GM12872 (cell line): Measurements from ENCODE around the gene NRP2.

Experiments
- TF ChIP-seq, protein P1 (sequence below): IDR thresholded peaks from 3 replicates; pipeline ENCODE4 v1.5.1; 2011; ENCODE audit warnings: low read depth, mild to moderate bottlenecking, low read length, moderate library complexity; ENCODE audit not compliant: insufficient read depth

Gene NRP2

DNA sequence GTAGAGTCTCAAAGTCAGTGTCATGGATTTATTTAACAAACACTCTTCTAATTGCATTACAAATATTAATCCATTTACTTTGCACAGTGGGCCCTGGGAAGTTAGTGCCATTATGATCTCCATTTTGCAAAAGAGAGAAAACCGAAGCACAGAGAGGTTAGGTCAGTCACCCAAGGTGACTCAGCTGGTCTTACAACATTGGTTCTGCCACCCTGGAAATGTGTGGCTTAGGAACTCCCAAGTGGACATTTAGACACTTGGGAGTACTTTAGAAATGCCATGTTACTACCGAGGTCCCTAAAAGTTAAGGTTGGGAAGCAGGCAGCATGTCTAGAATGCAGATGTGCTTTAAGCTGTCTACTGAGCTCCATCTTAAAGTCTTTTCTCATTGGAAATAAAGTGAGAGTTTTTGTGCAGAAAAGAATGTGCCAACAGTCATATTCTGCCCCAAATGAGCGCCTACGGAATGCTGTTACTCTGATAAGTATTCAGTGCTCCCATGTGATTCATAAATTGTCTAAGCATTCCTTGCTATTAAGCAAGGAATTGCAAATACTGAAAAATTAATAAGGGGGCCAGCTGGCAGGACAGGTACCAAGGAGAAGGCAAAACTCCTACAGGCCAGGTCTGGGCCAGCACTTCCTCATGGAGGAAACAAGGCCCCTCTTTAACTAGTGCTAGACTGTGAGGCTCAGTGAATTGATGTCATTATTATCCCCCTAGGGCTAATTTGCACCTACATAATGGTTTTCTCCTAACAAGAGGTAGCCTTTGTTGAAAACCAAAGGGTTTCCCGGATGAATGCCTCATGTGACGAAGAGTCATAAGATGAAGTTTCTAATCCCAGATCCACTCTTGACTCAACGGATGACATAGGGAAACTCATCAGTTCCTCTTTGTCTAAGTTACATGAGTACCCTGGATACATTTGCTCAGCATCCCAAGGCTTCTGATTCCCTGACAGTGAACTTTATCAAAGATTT is 16.3 kb downstream of the NRP2 start:
- TF ChIP-seq, protein P1, sequence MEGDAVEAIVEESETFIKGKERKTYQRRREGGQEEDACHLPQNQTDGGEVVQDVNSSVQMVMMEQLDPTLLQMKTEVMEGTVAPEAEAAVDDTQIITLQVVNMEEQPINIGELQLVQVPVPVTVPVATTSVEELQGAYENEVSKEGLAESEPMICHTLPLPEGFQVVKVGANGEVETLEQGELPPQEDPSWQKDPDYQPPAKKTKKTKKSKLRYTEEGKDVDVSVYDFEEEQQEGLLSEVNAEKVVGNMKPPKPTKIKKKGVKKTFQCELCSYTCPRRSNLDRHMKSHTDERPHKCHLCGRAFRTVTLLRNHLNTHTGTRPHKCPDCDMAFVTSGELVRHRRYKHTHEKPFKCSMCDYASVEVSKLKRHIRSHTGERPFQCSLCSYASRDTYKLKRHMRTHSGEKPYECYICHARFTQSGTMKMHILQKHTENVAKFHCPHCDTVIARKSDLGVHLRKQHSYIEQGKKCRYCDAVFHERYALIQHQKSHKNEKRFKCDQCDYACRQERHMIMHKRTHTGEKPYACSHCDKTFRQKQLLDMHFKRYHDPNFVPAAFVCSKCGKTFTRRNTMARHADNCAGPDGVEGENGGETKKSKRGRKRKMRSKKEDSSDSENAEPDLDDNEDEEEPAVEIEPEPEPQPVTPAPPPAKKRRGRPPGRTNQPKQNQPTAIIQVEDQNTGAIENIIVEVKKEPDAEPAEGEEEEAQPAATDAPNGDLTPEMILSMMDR: no peak

- TF ChIP-seq, protein P1: no peak
Measured at GRCh38 chr2:205699515-205700289, 17.4 kb downstream of the NRP2 start.

DNA sequence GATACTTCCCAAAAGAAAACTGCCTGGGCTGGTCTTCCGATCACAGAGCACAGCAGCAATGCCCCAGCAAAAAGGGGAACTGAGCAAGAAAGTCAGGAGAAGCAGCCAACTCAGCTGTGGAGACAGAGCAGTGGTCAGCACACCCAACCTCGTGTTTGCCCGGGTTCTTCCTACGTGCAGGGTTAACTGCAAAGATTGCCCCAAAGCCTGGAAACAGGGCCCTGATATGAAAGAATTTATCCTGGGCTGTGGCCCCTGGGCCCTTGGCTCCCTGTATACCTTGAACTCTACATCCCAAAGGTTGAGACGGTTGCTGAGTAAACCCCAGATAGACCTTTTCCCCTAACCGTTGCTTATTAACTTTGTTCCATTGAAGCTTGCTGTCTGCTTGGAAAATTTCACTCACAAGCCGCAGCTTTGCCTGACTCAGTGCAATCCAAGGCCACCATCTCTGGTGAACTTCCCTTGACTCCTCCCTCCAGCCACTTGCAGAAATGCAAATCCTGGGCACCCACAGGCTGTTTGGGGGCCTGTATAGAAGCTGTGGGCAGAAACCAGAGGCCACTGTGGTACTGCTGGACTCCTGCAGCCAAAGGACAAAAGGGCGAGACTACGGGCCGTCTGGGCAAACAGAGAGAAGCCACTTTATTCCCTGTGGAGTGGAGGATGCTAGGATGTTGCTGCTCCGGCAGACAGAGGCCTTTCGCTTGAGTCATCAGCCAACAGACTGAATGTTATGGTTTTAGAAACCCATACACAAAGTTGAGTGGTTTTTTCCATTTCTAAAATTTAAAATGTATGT is 18.2 kb downstream of the NRP2 start:
- TF ChIP-seq, protein P1: no peak

- TF ChIP-seq, protein P1: no peak
Measured at GRCh38 chr2:205701509-205701908, 19.2 kb downstream of the NRP2 start.

- TF ChIP-seq, protein P1: no peak
Measured at GRCh38 chr2:205702576-205702975, 20.3 kb downstream of the NRP2 start.

DNA sequence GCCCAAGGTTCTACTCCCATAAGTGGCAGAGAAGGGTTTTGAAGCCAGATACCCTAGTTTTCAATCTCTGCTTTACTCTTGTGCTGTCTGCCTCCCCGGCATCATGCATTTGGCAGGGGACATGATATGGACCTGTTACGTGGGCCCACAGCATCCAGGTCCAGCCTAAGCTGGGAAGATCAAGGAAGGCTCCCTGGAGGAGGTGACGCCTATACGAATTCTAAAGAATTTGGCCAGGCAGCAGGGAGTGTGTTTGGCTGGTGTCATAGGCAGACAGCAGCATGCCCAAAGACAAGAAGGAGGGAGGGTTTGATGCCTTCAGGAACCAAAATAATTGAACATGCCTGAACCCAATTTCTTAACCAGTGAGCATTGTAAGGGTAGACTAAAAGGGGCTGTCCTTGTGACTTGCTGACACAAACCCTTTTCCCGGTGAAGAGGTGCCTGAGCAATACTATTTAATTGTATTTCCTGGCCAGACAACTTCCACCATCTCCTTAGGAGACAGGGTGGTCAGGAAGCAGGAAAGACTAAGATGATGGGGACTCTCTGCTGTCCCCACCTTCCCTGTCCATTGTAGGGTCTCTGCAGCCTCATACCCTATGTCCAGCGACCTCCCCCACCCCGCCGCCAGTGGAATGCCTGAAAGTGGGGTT is 21.3 kb downstream of the NRP2 start:
- TF ChIP-seq, protein P1: no peak
